GM12801 (cell line): ENCODE data around the gene GLT6D1.

Experiments
- CTCF ChIP-seq: IDR thresholded peaks from one replicate; pipeline ENCODE4 v1.5.1; 2011; ENCODE audit warnings: control low read depth; ENCODE audit not compliant: insufficient read length; ENCODE audit errors: extremely low read depth

Gene GLT6D1

GRCh38 chr9:135617538-135617900 lies 21.8 kb downstream of the GLT6D1 start:
- no peak for TF ChIP-seq CTCF

GRCh38 chr9:135616619-135617537 lies 22.5 kb downstream of the GLT6D1 start:
- TF ChIP-seq CTCF = no peak

GRCh38 chr9:135615666-135616618 lies 23.4 kb downstream of the GLT6D1 start:
- TF ChIP-seq CTCF = no peak

GRCh38 chr9:135614821-135615665 lies 24.3 kb downstream of the GLT6D1 start:
- TF ChIP-seq CTCF = no peak

- no peak for TF ChIP-seq CTCF
Measured at GRCh38 chr9:135613946-135614805, 25.2 kb downstream of the GLT6D1 start.

GRCh38 chr9:135612981-135613910 lies 26.1 kb downstream of the GLT6D1 start:
- no peak for TF ChIP-seq CTCF
